NCI-H774 (cell line): ENCODE measurements around the gene C3orf38.
A peak's percentile ranks its signal among the peaks of the same experiment; 100 is the strongest.
"Not testable (repeated sequence)": the region's sequence is repeated elsewhere in the genome, so short reads cannot be mapped to it uniquely, and the experiment has no call there.

Source experiments
- DNase-seq: peaks from one replicate; lab custom pipeline; 2025; lab: John Stamatoyannopoulos, UW

C3orf38 gene

GRCh38 chr3:88149509-88150362 lies at the start of gene C3orf38:
C3orf38 (plus strand) TSS chr3:88149959; CDS start chr3:88150053, 94 bp downstream.
- peak; percentile 72 for DNase-seq

DNA sequence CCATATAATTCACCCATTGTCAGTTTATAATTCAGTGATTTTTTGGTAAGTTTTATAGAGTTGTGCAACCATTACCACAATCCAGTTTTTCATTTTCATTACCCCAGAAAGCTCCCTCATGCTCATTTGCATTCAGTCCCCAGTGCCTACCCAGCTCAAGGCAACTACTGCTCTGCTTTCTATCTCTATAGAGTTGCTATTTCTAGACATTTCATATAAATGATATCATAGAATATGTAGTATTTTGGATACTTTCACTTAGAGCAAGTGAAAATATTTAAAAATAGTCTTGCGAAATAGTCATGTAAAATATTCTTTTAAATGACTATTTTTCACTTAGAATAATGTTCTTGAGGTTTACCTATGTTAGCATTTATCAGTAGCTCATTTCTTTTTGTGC lies 48.6 kb upstream of the C3orf38 start:
- no peak for DNase-seq

GRCh38 chr3:88105325-88105724 lies 44.4 kb upstream of the C3orf38 start:
- DNase-seq, result no peak

- DNase-seq, result no peak
Measured at GRCh38 chr3:88112289-88112688, 37.5 kb upstream of the C3orf38 start.

GRCh38 chr3:88113311-88114162 lies 36.2 kb upstream of the C3orf38 start:
- peak; percentile 1 for DNase-seq

- no peak for DNase-seq
Measured at GRCh38 chr3:88114878-88115549, 34.7 kb upstream of the C3orf38 start.

- no peak for DNase-seq
Measured at GRCh38 chr3:88117683-88118082, 32.1 kb upstream of the C3orf38 start.

DNA sequence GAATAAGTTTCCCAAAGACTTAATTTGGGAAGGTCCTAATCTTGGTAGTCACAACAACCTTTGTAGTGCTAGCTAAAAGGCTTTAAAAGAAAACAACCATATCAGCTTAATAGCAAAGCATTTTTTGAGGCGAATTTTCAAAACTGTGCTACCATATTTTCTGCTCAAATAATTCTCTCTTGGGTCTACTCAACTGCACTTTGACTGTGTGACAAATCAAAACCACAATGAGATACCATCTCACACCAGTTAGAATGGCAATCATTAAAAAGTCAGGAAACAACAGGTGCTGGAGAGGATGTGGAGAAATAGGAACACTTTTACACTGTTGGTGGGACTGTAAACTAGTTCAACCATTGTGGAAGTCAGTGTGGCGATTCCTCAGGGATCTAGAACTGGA lies 31.2 kb upstream of the C3orf38 start:
- not testable (repeated sequence) for DNase-seq

GRCh38 chr3:88123526-88123925 lies 26.2 kb upstream of the C3orf38 start:
- DNase-seq, result no peak

DNA sequence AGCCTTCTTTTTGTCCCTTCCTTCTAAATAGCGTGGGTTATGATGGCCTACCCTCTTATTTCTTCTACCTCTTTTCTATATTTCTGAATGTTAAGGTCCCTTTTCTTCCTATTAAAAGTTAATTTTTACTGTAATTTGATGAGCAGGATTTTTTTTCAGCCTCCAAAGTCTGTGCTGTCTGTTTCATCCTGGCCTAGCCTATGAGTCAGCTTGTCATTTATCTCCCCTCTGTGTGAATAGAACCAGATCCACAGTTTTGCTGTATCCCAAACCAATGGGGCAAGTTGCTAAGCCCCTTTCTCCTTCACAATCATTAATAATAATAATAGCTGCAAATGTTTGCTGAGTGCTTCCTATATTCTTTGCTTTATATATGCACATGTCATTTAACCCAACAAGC lies 18.1 kb upstream of the C3orf38 start:
- no peak for DNase-seq

DNA sequence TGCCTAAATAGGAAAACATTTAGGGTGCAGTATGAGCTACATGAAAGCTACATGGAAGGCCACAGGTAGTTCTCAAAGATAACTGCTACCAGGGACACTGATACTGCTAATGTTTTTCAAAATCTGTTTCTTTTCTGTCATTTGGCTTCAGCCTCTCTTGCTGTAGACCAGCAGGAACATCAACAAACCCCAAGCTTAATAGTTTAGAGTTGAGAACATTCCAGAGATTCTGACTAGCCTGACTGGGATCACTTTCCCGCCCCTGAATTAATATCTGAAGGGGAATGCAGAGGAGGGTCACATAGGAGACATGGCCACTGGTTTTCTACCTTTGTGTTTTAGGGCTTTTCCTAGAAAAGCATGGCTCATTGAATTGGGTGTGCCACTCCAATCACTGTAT lies 16.9 kb upstream of the C3orf38 start:
- no peak for DNase-seq

DNA sequence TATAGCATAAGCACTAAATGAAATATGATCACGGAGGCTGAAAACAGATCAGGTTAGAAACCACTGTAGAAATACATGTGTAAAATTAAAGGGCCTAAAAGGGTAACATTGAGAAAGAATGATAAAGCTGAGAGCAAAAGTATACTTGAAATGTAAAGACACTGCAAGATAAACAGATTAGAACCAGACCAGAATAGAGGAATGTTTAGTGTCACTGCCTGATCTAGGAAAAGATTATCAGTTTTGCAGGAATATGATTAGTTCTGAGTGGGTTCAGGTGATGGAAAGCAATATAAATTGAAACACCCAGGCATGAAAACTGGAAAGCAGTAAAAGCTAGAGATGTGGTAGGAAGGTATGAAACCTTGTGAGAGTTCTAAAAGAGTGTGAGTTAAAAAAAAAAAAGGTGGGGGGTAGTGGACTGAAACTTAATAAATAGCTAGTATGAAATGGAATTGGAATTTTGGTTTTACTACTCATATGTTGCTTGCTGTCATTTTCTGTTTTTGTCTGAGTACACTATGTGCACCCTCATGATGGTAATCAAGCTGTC lies 16.0 kb upstream of the C3orf38 start:
- DNase-seq, result no peak

- no peak for DNase-seq
Measured at GRCh38 chr3:88137836-88138235, 11.9 kb upstream of the C3orf38 start.

GRCh38 chr3:88141458-88142083 lies 8.2 kb upstream of the C3orf38 start:
- no peak for DNase-seq

DNA sequence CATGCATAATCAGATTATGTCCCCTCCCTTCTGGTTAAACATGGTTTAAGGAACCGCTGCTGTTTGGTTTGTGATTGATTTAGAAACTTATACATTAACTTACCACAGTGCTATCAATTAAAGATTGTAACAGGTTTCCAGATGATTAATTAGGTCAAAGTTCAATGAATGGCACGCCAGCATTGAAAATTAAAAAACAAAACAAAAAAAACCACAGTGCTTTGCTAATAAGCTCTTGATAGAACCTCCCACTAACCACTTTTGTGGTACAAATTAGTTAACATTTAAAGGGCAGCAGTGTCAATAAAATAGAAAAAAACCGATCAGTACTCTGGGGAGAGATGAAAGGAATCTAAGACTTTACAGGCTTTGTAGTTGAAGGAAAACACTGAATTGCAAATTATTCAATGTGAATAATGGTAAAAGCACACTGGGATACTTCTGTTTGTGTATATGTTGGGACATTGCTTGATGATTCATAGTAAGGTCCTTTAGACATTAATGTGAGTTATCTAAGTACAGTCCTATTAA lies 7.6 kb upstream of the C3orf38 start:
- no peak for DNase-seq

GRCh38 chr3:88147261-88147660 lies 2.5 kb upstream of the C3orf38 start:
- no peak for DNase-seq

DNA sequence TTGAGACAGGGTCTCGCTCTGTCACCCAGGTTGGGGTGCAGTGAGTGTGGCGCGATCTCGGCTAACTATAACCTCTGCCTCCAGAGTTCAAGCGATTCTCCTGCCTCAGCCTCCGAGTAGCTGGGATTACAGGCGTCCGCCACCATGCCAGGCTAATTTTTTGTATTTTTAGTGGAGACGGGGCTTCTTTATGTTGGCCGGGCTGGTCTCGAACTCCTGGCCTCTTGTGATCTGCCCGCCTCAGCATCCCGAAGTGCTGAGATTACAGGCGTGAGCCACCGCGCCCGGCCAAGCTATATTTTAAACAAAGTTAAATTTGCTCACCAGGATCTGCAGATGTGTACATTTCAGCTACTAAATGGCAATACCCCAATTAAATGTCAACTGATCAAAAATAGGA lies 1.1 kb upstream of the C3orf38 start:
- DNase-seq, result no peak

DNA sequence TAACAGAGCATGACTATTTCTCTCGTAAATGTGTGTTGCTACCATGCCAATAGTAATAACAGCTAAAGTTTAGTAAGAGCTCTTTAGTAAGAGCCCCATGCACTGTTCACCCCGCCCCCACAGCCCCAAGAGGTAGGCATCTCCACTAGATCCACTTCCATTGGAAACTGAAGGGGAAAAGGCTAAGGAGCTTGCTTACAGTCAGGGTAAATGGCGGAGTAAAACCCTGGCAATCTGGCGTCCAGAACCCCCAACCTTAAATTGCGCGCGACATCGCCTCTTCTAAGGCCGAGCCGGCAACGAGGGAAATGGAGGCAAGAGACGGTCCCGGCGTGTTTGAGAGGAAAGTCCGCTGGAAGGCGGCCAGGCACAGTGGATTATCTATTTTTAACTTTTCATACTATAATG lies 654 bp upstream of the C3orf38 start:
- no peak for DNase-seq

GRCh38 chr3:88150371-88150770 lies 612 bp downstream of the C3orf38 start:
- no peak for DNase-seq

DNA sequence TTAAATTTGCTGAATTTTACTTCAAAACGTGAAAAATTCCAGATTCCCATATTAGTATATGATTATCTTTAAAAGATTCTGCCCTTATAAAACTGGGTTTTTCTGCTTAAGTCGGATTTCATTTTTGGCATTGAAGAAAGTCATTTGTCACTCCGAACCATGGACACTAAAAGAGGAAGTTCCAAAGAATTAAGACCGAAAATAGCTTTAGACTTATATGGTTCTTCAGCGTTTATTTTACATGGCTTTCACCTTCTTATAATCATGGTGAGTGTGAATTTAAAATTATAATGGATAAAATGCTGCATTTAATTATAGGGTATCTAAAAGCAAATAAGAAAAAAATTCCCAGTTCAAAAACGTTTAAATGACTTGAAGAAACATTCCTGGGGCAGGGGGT lies 1.0 kb downstream of the C3orf38 start:
- no peak for DNase-seq

- DNase-seq, result no peak
Measured at GRCh38 chr3:88151358-88151757, 1.6 kb downstream of the C3orf38 start.
